OCI-LY3 (cell line): Measurements from ENCODE around the gene F10.

Experiments
- CTCF ChIP-seq: fragments of 200-600, 300-600 bp; sonication (generic); IDR thresholded peaks from 2 replicates; pipeline ENCODE4 v1.5.1; 2014; ENCODE audit warnings: antibody characterized with exemption, low read length, low read depth
- EZH2phosphoT487 ChIP-seq: fragments of 200-600 bp; shearing (Covaris generic); IDR thresholded peaks from 2 replicates; pipeline ENCODE4 v1.6.1; 2018; ENCODE audit warnings: antibody characterized with exemption, mixed run types, low read depth

GRCh38 chr13:113192279-113192678 is 69.7 kb downstream of the F10 start:
- no peak for TF ChIP-seq CTCF
- no peak for TF ChIP-seq EZH2phosphoT487
